K562 (cell line): ENCODE data around the gene PIGB. TPM values are rescaled to one million over a fixed set of nuclear protein-coding genes. Genes with fewer than 3 reads are reported as not detected.

Experiments
- ATF7 ChIP-seq: fragments of 450-650 bp; IDR thresholded peaks from 2 replicates; pipeline ENCODE4 v1.7.1; 2014; ENCODE audit warnings: mild to moderate bottlenecking, moderate library complexity
- BDP1 ChIP-seq: IDR thresholded peaks from 3 replicates; pipeline ENCODE4 v1.6.1; 2011; ENCODE audit not compliant: insufficient read length, insufficient read depth
- ETS1 ChIP-seq: conservative IDR thresholded peaks from 2 replicates; pipeline ENCODE4 v1.6.1; 2011; ENCODE audit warnings: low read depth, mild to moderate bottlenecking, low read length; ENCODE audit not compliant: control insufficient read depth
- MBD1 ChIP-seq: fragments of 250-450 bp; sonication (Bioruptor Pico); IDR thresholded peaks from 2 replicates; pipeline ENCODE4 v1.8.0; 2022; ENCODE audit warnings: inconsistent platforms
- MTF1 ChIP-seq: fragments of 250-450 bp; sonication (Bioruptor Pico); IDR thresholded peaks from 2 replicates; pipeline ENCODE4 v1.9.0; 2021; ENCODE audit warnings: moderate library complexity, mild to moderate bottlenecking, inconsistent platforms, borderline replicate concordance
- NCOA4 ChIP-seq: fragments of 450-650 bp; IDR thresholded peaks from 2 replicates; pipeline ENCODE4 v1.6.1; 2018; ENCODE audit warnings: mild to moderate bottlenecking; ENCODE audit not compliant: partially characterized antibody
- PTBP1 ChIP-seq: fragments of 200-400 bp; formaldehyde crosslinking; IDR thresholded peaks from 2 replicates; pipeline ENCODE4 v1.6.1; 2017; ENCODE audit warnings: low read depth, low read length
- RBM15 ChIP-seq: fragments of 200-400 bp; formaldehyde crosslinking; IDR thresholded peaks from 2 replicates; pipeline ENCODE4 v1.6.1; 2018; ENCODE audit warnings: mild to moderate bottlenecking, low read length, moderate library complexity; ENCODE audit not compliant: insufficient read depth
- RREB1 ChIP-seq: fragments of 250-450 bp; sonication (Bioruptor Pico); IDR thresholded peaks from 2 replicates; pipeline ENCODE4 v1.4.0; 2020
- SAFB ChIP-seq: fragments of 200-400 bp; formaldehyde crosslinking; IDR thresholded peaks from 2 replicates; pipeline ENCODE4 v1.6.1; 2017; ENCODE audit warnings: low read depth, low read length, borderline replicate concordance
- SP1 ChIP-seq: sonication (generic); formaldehyde crosslinking; IDR thresholded peaks from 2 replicates; pipeline ENCODE4 v1.8.1; 2022; ENCODE audit warnings: mild to moderate bottlenecking, missing genetic modification reagents
- TEAD2 ChIP-seq: fragments of 450-650 bp; IDR thresholded peaks from 2 replicates; pipeline ENCODE4 v1.6.1; 2016; ENCODE audit warnings: missing genetic modification characterization, control low read depth, missing compliant biosample characterization
- YY1 ChIP-seq, 3 experiments: IDR thresholded peaks; 2 replicates each; pipeline ENCODE4 v1.6.1; 2011; ENCODE audit warnings: low read length in 2 of 3, mild to moderate bottlenecking in 2 of 3, moderate library complexity in 2 of 3, borderline replicate concordance in 1 of 3, control low read depth in 1 of 3, low read depth in 1 of 3; ENCODE audit not compliant: insufficient read depth in 3 of 3, insufficient replicate concordance in 2 of 3, control insufficient read depth in 1 of 3, insufficient read length in 1 of 3; ENCODE audit errors: extremely low read depth in 1 of 3
- ZNF174 ChIP-seq: fragments of 250-450 bp; sonication (Bioruptor Pico); IDR thresholded peaks from 2 replicates; pipeline ENCODE4 v1.4.0; 2020; ENCODE audit warnings: mild to moderate bottlenecking
- ZNF41 ChIP-seq: fragments of 250-450 bp; sonication (Bioruptor Pico); conservative IDR thresholded peaks from 2 replicates; pipeline ENCODE4 v1.4.0; 2020; ENCODE audit warnings: mild to moderate bottlenecking
- ZNF584 ChIP-seq: fragments of 200-800 bp; sonication (Bioruptor generic); IDR thresholded peaks from 2 replicates; pipeline ENCODE4 v1.6.1; 2016; ENCODE audit warnings: low read depth, mild to moderate bottlenecking, missing genetic modification characterization, missing compliant biosample characterization
- ZNF764 ChIP-seq: fragments of 250-450 bp; sonication (Bioruptor Pico); IDR thresholded peaks from 2 replicates; pipeline ENCODE4 v1.4.0; 2020; ENCODE audit warnings: low read depth, mild to moderate bottlenecking, moderate library complexity
- ZSCAN32 ChIP-seq: fragments of 450-650 bp; formaldehyde crosslinking; IDR thresholded peaks from 2 replicates; pipeline ENCODE4 v1.4.0; 2020; ENCODE audit warnings: mild to moderate bottlenecking, moderate library complexity
- polyA plus RNA-seq, 8 experiments: library from polyadenylated mRNA; depleted of rRNA in 4 of 8; stranded (reverse) in 5 of 8; unstranded in 3 of 8; fragments of >200 nt; fragmentation: Nextera tagmentation in 2 of 8; fragmentation: Illumina TruSeq in 1 of 8; extraction: Ambion mirVana in 2 of 8; extraction: Trizol in 1 of 8; gene quantifications; 2 replicates each; pipeline versions ENCODE4 v1.2.1 to v1.2.3, GENCODE V29; 2011 to 2014; ENCODE audit warnings: inconsistent platforms in 1 of 8, missing spikeins in 1 of 8
- total RNA-seq, 7 experiments: library from RNA; depleted of rRNA in 6 of 7; stranded (reverse); fragments of >200 nt in 6 of 7; fragmentation: Illumina TruSeq in 2 of 7; extraction: Trizol in 2 of 7; gene quantifications; 2 replicates each; pipeline versions ENCODE4 v1.2.1 to v1.2.3, GENCODE V29; 2011 to 2021; ENCODE audit warnings: low replicate concordance in 1 of 7
- TF ChIP-seq, protein P1 (sequence below): sonication (generic); IDR thresholded peaks from 2 replicates; pipeline ENCODE4 v1.6.1; 2016

PIGB gene
- total and polyA plus RNA-seq, 9 of the 15 experiments (the other 6 are each of a cell fraction or from before 2014, with no cell fraction given) = 9.9 to 32.3 (median 18.2) TPM

- TF ChIP-seq ETS1 (no peak), MTF1 (CRISPR knock-in tag) (no peak), NCOA4 (no peak), BDP1 (no peak), MBD1 (CRISPR knock-in tag) (no peak), TEAD2 (tag) (no peak), SP1 (0 out of 2 replicates have a peak, but pooled peaks have one; percentile 22), PTBP1 (no peak), SAFB (no peak), ATF7 (peak; percentile 84), RREB1 (CRISPR knock-in tag) (no peak), RBM15 (no peak), ZNF174 (CRISPR knock-in tag) (no peak), ZNF584 (peak; percentile 27; the same call in 1 of the 2 replicates), YY1 (IDR thresholded peaks at IDR 0.05; ENCODE audit: borderline replicate concordance in 1 of 3, control insufficient read depth in 1 of 3, extremely low read depth in 1 of 3, insufficient read depth in 3 of 3, insufficient read length in 1 of 3, insufficient replicate concordance in 2 of 3, low read depth in 1 of 3, low read length in 2 of 3) (no peak), ZNF764 (no peak), ZNF41 (CRISPR knock-in tag) (no peak), ZSCAN32 (CRISPR knock-in tag) (peak; percentile 95)
- TF ChIP-seq, protein P1, sequence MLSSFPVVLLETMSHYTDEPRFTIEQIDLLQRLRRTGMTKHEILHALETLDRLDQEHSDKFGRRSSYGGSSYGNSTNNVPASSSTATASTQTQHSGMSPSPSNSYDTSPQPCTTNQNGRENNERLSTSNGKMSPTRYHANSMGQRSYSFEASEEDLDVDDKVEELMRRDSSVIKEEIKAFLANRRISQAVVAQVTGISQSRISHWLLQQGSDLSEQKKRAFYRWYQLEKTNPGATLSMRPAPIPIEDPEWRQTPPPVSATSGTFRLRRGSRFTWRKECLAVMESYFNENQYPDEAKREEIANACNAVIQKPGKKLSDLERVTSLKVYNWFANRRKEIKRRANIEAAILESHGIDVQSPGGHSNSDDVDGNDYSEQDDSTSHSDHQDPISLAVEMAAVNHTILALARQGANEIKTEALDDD = peak; percentile 78; the same call in 1 of the 2 replicates
These were observed 84.5 kb downstream of the PIGB start (continued) for GRCh38 chr15:55403531-55403930.
